ENCODE data around the gene TXNRD1.

Gene TXNRD1

DNA sequence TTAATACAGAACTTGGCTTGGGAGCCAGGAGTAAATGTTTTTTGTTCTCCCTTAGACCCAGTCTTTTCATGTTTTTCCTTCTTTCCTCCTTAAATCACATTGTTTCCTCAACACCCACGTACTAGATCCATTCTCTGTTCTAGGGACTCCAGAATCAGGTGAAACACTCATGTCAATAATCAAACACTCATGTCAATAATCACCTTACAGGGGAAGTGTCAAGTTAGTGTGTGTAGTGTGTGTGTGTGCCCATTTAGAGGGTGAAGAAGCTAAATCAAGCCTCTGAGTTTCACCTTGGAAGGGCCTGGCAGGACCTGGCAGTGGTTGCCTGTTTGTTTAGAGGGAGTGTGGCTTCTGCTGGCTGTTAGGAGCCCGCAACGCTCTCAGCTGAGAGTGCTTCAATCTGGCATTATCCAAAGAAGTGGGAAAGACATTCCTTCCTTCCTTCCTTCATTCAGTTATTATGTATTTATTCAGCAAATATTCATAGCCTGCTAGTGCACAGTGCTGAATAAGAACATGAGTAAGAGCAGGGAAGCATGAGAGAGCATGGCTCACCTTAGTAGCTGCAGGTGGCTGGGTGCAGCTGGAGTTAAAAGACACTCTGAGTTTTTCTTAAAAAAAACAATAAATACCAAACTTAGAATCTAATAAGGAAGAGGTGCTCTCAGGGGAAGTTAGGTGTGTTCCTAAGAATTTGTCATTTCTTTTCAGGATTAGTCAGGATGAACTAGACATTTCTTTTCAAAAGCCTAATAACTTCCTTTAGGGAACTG lies 70.3 kb downstream of the TXNRD1 start:
- ChIA-PET POLR2A (interaction anchor here (0.6 to 4.2 kb wide), 4 partner anchors 10 to 357 kb away, joined by 3 to 13 read pairs (median 8); partner anchors contain the start of genes HSP90B1 and TXNRD1), CTCF (interaction anchor here (1.0 to 3.9 kb wide), 6 partner anchors 9 to 70 kb away, joined by 3 to 16 read pairs (median 4); partner anchors contain the start of genes EID3 and TXNRD1)
- no peaks in the 10 kb centered on the region for H3K9me3 ChIP-seq (ENCODE audit: control extremely low read depth in 1 of 5, control insufficient read depth in 4 of 5, insufficient read depth in 2 of 5, low read depth in 1 of 5, low read length in 4 of 5)
- H3K4me3 ChIP-seq (ENCODE audit: control insufficient read depth in 1 of 7, extremely low read depth in 1 of 7, insufficient read depth in 4 of 7, low read depth in 2 of 7, low read length in 6 of 7): peak overlapping the region in 4 of 7 experiments; percentile 9 to 91 (median 80)
- peak in 1 of 3 donors; percentile 23 for DNase-seq
- H3K27me3 ChIP-seq (replicated peaks in 2 of 5; ENCODE audit: control insufficient read depth in 4 of 5, insufficient read depth in 5 of 5, low read length in 4 of 5): no peaks in the 10 kb centered on the region
- peaks cover 28 to 39% (median 31%) of the 10 kb centered on the region in 4 experiments for H3K4me1 ChIP-seq (ENCODE audit: control extremely low read depth in 1 of 4, control insufficient read depth in 4 of 4, insufficient read depth in 4 of 4, low read length in 3 of 4)
- peak overlapping the region; percentile 96 to 98 for H3K27ac ChIP-seq (ENCODE audit: insufficient read depth in 1 of 2, low read depth in 1 of 2, low read length in 2 of 2, poor library complexity in 1 of 2, severe bottlenecking in 2 of 2)
- no CpG with 5 or more reads among the region's 3 CpGs for WGBS (ENCODE audit: insufficient coverage)
- peaks cover 0 to 5% (median 0%) of the 10 kb centered on the region in 4 experiments for H3K36me3 ChIP-seq (ENCODE audit: control insufficient read depth in 4 of 4, insufficient read depth in 4 of 4, low read length in 3 of 4)

DNA sequence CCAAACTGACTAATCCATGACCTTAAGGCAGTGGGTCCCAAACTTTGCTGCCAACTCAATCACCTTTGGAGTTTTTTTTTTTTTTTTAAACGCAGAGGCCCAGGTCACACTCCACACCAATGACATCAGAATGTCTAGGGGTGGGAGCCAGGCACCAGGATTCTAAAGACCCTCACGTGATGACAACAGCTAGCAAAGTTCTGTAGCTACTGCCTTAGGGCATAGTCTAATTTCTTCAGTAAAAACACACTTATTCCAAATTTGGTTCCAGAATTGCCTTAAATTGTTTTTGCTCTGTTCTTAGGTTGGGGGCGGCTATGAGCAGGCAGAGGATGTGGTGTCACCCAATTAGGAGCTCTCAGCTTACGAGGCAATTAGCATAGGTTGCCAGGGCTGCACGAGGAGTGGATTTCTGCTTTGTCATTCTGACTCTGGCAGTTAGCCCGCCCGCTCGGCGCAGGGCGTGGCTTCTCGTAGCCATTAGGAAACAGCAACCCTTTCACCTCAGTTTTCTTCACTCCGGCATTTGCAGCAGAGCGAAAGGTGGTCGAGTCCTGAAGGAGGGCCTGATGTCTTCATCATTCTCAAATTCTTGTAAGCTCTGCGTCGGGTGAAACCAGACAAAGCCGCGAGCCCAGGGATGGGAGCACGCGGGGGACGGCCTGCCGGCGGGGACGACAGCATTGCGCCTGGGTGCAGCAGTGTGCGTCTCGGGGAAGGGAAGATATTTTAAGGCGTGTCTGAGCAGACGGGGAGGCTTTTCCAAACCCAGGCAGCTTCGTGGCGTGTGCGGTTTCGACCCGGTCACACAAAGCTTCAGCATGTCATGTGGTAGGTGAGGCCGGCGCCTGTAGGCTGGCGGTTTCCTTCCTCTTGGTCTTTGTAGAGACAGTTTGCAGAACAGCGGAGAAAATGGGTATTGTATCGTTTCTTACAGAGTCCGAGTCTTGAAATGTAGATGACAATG lies 71.2 kb downstream of the TXNRD1 start:
- POLR2A ChIA-PET: interaction anchor here (0.7 to 4.2 kb wide), 7 partner anchors 10 to 822 kb away, joined by 3 to 13 read pairs (median 4); partner anchors contain the start of genes EID3, HSP90B1 and TXNRD1
- Histone ChIP-seq H3K36me3 (ENCODE audit: control insufficient read depth in 4 of 4, insufficient read depth in 4 of 4, low read length in 3 of 4) (peaks cover 0 to 9% (median 3%) of the 10 kb centered on the region in 4 experiments), H3K27me3 (replicated peaks in 2 of 5; ENCODE audit: control insufficient read depth in 4 of 5, insufficient read depth in 5 of 5, low read length in 4 of 5) (no peaks in the 10 kb centered on the region), H3K27ac (ENCODE audit: insufficient read depth in 1 of 2, low read depth in 1 of 2, low read length in 2 of 2, poor library complexity in 1 of 2, severe bottlenecking in 2 of 2) (peak overlapping the region; percentile 96 to 98), H3K9me3 (ENCODE audit: control extremely low read depth in 1 of 5, control insufficient read depth in 4 of 5, insufficient read depth in 2 of 5, low read depth in 1 of 5, low read length in 4 of 5) (no peaks in the 10 kb centered on the region), H3K4me3 (ENCODE audit: control insufficient read depth in 1 of 7, extremely low read depth in 1 of 7, insufficient read depth in 4 of 7, low read depth in 2 of 7, low read length in 6 of 7) (peak overlapping the region; percentile 76 to 95 (median 87)), H3K4me1 (ENCODE audit: control extremely low read depth in 1 of 4, control insufficient read depth in 4 of 4, insufficient read depth in 4 of 4, low read length in 3 of 4) (peaks cover 28 to 39% (median 31%) of the 10 kb centered on the region in 4 experiments)
- peak; percentile 97 to 99 (median 99) for DNase-seq
- CTCF ChIA-PET: interaction anchor here (1.0 to 3.9 kb wide), 15 partner anchors 8 to 73 kb away, joined by 3 to 16 read pairs (median 4); partner anchors contain the start of genes EID3 and TXNRD1
- WGBS (ENCODE audit: insufficient coverage): under 1% methylated on average over 33 of the region's 40 CpGs

DNA sequence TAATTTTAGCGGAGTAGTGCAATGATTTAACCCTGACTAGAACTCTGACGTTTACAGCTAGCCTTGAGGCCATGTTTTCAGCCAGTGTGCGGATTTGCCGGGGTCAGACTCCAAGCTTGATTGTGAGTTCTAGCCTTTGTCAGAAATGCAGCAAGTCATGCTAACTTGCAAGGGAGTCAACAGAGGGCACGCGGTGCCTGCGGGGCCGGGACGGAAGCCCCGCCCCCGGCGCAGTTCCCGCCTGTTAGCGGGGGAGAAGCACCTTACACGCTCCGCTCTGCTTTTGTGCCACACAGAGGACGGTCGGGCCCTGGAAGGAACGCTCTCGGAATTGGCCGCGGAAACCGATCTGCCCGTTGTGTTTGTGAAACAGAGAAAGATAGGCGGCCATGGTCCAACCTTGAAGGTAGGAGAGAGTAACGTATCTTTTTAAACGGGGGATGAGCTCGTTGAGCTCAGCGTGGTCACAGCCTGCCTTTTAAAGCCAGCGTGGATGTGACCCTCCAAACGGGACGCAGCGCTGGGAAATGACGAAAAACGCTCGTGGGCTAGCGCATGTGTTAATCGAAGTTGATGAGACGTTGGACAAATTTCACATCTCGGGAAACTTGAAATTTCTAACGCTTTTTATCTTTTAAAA lies 73.2 kb downstream of the TXNRD1 start:
- Histone ChIP-seq H3K4me1 (ENCODE audit: control extremely low read depth in 1 of 4, control insufficient read depth in 4 of 4, insufficient read depth in 4 of 4, low read length in 3 of 4) (peaks cover 28 to 39% (median 31%) of the 10 kb centered on the region in 4 experiments), H3K4me3 (ENCODE audit: control insufficient read depth in 1 of 7, extremely low read depth in 1 of 7, insufficient read depth in 4 of 7, low read depth in 2 of 7, low read length in 6 of 7) (peak overlapping the region; percentile 35 to 95 (median 83)), H3K27ac (ENCODE audit: insufficient read depth in 1 of 2, low read depth in 1 of 2, low read length in 2 of 2, poor library complexity in 1 of 2, severe bottlenecking in 2 of 2) (peak overlapping the region; percentile 65 to 98), H3K9me3 (ENCODE audit: control extremely low read depth in 1 of 5, control insufficient read depth in 4 of 5, insufficient read depth in 2 of 5, low read depth in 1 of 5, low read length in 4 of 5) (no peaks in the 10 kb centered on the region), H3K27me3 (replicated peaks in 2 of 5; ENCODE audit: control insufficient read depth in 4 of 5, insufficient read depth in 5 of 5, low read length in 4 of 5) (no peaks in the 10 kb centered on the region), H3K36me3 (ENCODE audit: control insufficient read depth in 4 of 4, insufficient read depth in 4 of 4, low read length in 3 of 4) (peaks cover 2 to 26% (median 6%) of the 10 kb centered on the region in 4 experiments)
- POLR2A ChIA-PET: interaction anchor here (0.6 to 4.2 kb wide), 5 partner anchors 13 to 360 kb away, joined by 3 to 13 read pairs (median 10); partner anchors contain the start of genes EID3, HSP90B1 and TXNRD1
- CTCF ChIA-PET: interaction anchor here (0.6 to 3.9 kb wide), 13 partner anchors 12 to 361 kb away, joined by 3 to 16 read pairs (median 4); partner anchors contain the start of genes EID3 and TXNRD1
- peak; percentile 91 to 95 (median 94) for DNase-seq
- WGBS (ENCODE audit: insufficient coverage): under 1% methylated on average over 33 of the region's 41 CpGs

DNA sequence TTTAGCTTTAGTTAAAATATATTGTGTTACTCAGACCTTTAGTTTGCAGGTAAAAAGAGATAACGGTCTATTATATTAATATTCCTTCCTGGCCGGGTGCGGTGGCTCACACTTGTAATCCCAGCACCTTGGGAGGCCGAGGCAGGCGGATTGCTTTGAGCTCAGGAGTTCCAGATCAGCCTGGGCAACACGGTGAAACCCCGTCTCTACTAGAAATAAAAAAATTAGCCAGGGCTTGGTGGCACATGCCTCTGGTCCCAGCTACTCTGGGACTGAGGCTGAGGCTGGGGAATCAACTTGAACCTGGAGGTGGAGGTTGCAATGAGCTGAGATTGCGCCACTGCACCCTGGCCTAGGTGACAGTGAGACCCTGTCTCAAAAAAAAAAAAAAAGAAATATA lies 74.7 kb downstream of the TXNRD1 start:
- CTCF ChIA-PET: interaction anchor here (1.2 kb wide), 1 partner anchor 14 kb away, joined by 3 read pairs; the partner anchor contains the start of gene EID3
- no peak overlapping the region for H3K27ac ChIP-seq (ENCODE audit: insufficient read depth in 1 of 2, low read depth in 1 of 2, low read length in 2 of 2, poor library complexity in 1 of 2, severe bottlenecking in 2 of 2)
- no peaks in the 10 kb centered on the region for H3K27me3 ChIP-seq (replicated peaks in 2 of 5; ENCODE audit: control insufficient read depth in 4 of 5, insufficient read depth in 5 of 5, low read length in 4 of 5)
- POLR2A ChIA-PET: interaction anchor here (2.0 to 4.2 kb wide), 2 partner anchors 13 to 361 kb away, joined by 8 to 13 read pairs; partner anchors contain the start of genes EID3 and HSP90B1
- peaks cover 27 to 42% (median 31%) of the 10 kb centered on the region in 4 experiments for H3K4me1 ChIP-seq (ENCODE audit: control extremely low read depth in 1 of 4, control insufficient read depth in 4 of 4, insufficient read depth in 4 of 4, low read length in 3 of 4)
- H3K36me3 ChIP-seq (ENCODE audit: control insufficient read depth in 4 of 4, insufficient read depth in 4 of 4, low read length in 3 of 4): peaks cover 3 to 33% (median 12%) of the 10 kb centered on the region in 4 experiments
- H3K4me3 ChIP-seq (ENCODE audit: control insufficient read depth in 1 of 7, extremely low read depth in 1 of 7, insufficient read depth in 4 of 7, low read depth in 2 of 7, low read length in 6 of 7): peak overlapping the region in 1 of 7 experiments; percentile 91
- WGBS (ENCODE audit: insufficient coverage): 100% methylated on average over 5 of the region's 8 CpGs
- no peaks in the 10 kb centered on the region for H3K9me3 ChIP-seq (ENCODE audit: control extremely low read depth in 1 of 5, control insufficient read depth in 4 of 5, insufficient read depth in 2 of 5, low read depth in 1 of 5, low read length in 4 of 5)
- DNase-seq: no peak

DNA sequence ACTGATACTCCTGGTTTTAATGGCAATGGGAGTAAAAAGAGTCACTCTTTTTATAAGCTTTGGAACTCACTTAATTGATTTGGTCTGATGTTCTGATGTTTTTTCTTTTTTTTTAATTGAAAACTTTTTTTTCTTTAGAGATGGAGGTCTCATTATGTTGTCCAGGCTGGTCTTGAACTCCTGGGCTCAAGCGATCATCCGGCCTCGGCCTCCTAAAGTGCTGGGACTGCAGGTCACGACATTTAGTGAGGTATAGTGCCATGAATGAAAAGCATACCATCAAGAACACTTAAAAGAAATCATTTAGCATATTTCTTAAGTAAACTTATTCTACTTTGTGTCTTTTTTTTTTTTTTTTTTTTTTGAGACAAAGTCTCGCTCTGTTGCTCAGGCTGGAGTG lies 75.3 kb downstream of the TXNRD1 start:
- H3K27me3 ChIP-seq (replicated peaks in 2 of 5; ENCODE audit: control insufficient read depth in 4 of 5, insufficient read depth in 5 of 5, low read length in 4 of 5): no peaks in the 10 kb centered on the region
- no peaks in the 10 kb centered on the region for H3K9me3 ChIP-seq (ENCODE audit: control extremely low read depth in 1 of 5, control insufficient read depth in 4 of 5, insufficient read depth in 2 of 5, low read depth in 1 of 5, low read length in 4 of 5)
- no CpG with 5 or more reads among the region's 5 CpGs for WGBS (ENCODE audit: insufficient coverage)
- POLR2A ChIA-PET: interaction anchor here (2.0 kb wide), 1 partner anchor 12 kb away, joined by 8 read pairs; the partner anchor contains the start of gene EID3
- no peak overlapping the region for H3K27ac ChIP-seq (ENCODE audit: insufficient read depth in 1 of 2, low read depth in 1 of 2, low read length in 2 of 2, poor library complexity in 1 of 2, severe bottlenecking in 2 of 2)
- peaks cover 3 to 38% (median 16%) of the 10 kb centered on the region in 4 experiments for H3K36me3 ChIP-seq (ENCODE audit: control insufficient read depth in 4 of 4, insufficient read depth in 4 of 4, low read length in 3 of 4)
- DNase-seq: no peak
- CTCF ChIA-PET: interaction anchor here (1.2 kb wide), 1 partner anchor 13 kb away, joined by 3 read pairs; the partner anchor contains the start of gene EID3
- H3K4me3 ChIP-seq (ENCODE audit: control insufficient read depth in 1 of 7, extremely low read depth in 1 of 7, insufficient read depth in 4 of 7, low read depth in 2 of 7, low read length in 6 of 7): no peak overlapping the region
- peaks cover 21 to 38% (median 28%) of the 10 kb centered on the region in 4 experiments for H3K4me1 ChIP-seq (ENCODE audit: control extremely low read depth in 1 of 4, control insufficient read depth in 4 of 4, insufficient read depth in 4 of 4, low read length in 3 of 4)
